H1 (cell line): ENCODE measurements around the gene TMPRSS9. TPM values are rescaled to one million over a fixed set of nuclear protein-coding genes. Genes with fewer than 3 reads are reported as not detected.

ENCODE experiments used
- CTCF ChIA-PET: fragments of 300-600 bp; sonication (Branson Sonifier 250); formaldehyde crosslinking; loops from one replicate; lab custom pipeline; 2021; ENCODE audit not compliant: partially characterized antibody; lab: Charles Lee
- POLR2A ChIA-PET: fragments of 300-600 bp; sonication (Branson Sonifier 250); formaldehyde crosslinking; loops from one replicate; lab custom pipeline; 2021; ENCODE audit warnings: inconsistent platforms; ENCODE audit not compliant: partially characterized antibody; lab: Charles Lee
- DNase-seq, 2 experiments: peaks; one replicate each; pipeline versions ENCODE4 v3.0.0 to v3.0.0-alpha.2; 2010 to 2022; ENCODE audit warnings: low spot score in 2 of 2, low read depth in 1 of 2, mixed read lengths in 1 of 2
- FAIRE-seq: peaks from 2 replicates; lab custom pipeline; 2011; peaks lifted over from hg19 to GRCh38; lab: Jason Lieb, UNC
- H2AFZ ChIP-seq: 2 replicates; pipeline ENCODE4 v1.8.1; 2012; ENCODE audit warnings: low read length, inconsistent platforms
- H2AK5ac ChIP-seq: 2 replicates; pipeline ENCODE4 v1.6.1; 2013; ENCODE audit warnings: low read depth, low read length
- H2BK120ac ChIP-seq: replicated peaks from 2 replicates; pipeline ENCODE3; 2013; ENCODE audit warnings: low read depth, low read length, inconsistent platforms
- H2BK12ac ChIP-seq: 2 replicates; pipeline ENCODE4 v1.6.1; 2013; ENCODE audit warnings: low read depth, low read length
- H2BK15ac ChIP-seq: 2 replicates; pipeline ENCODE4 v1.6.1; 2013; ENCODE audit warnings: low read length
- H2BK20ac ChIP-seq: 2 replicates; pipeline ENCODE4 v1.6.1; 2013; ENCODE audit warnings: low read length
- H2BK5ac ChIP-seq: 2 replicates; pipeline ENCODE4 v1.6.1; 2013; ENCODE audit warnings: low read depth, low read length
- H3K14ac ChIP-seq: 2 replicates; pipeline ENCODE4 v1.6.1; 2013; ENCODE audit warnings: inconsistent platforms; ENCODE audit not compliant: insufficient read length
- H3K18ac ChIP-seq: 2 replicates; pipeline ENCODE4 v1.6.1; 2013; ENCODE audit warnings: low read length; ENCODE audit errors: extremely low read depth
- H3K23ac ChIP-seq: 2 replicates; pipeline ENCODE4 v1.6.1; 2013; ENCODE audit warnings: inconsistent platforms; ENCODE audit not compliant: insufficient read length
- H3K23me2 ChIP-seq: 2 replicates; pipeline ENCODE4 v1.6.1; 2013; ENCODE audit warnings: low read depth, low read length
- H3K27ac ChIP-seq: 2 replicates; pipeline ENCODE4 v1.6.1; 2011; ENCODE audit warnings: low read depth, low read length, inconsistent platforms
- H3K27me3 ChIP-seq, 4 experiments: replicated peaks in 1 of 4; 1 replicate in 1 of 4; 2 replicates in 3 of 4; pipeline versions ENCODE4 v1.6.1 to v1.8.1; 2011 to 2013; ENCODE audit warnings: low read length in 3 of 4, mild to moderate bottlenecking in 3 of 4, inconsistent platforms in 2 of 4, mixed read lengths in 2 of 4, moderate library complexity in 1 of 4; ENCODE audit not compliant: control insufficient read depth in 3 of 4, insufficient read depth in 3 of 4; ENCODE audit errors: extremely low read depth in 1 of 4
- H3K36me3 ChIP-seq, 4 experiments: 2 replicates each; pipeline versions ENCODE4 v1.6.1 to v1.8.1; 2011 to 2013; ENCODE audit warnings: mild to moderate bottlenecking in 4 of 4, low read length in 3 of 4, moderate library complexity in 2 of 4, control low read depth in 1 of 4, inconsistent platforms in 1 of 4; ENCODE audit not compliant: insufficient read depth in 4 of 4, control insufficient read depth in 2 of 4
- H3K4ac ChIP-seq: replicated peaks from 2 replicates; pipeline ENCODE3; 2013; ENCODE audit warnings: low read length, low read depth, mixed read lengths, inconsistent platforms; ENCODE audit not compliant: insufficient read length
- H3K4me1 ChIP-seq, 4 experiments: replicated peaks in 1 of 4; 1 replicate in 1 of 4; 2 replicates in 3 of 4; pipeline versions ENCODE4 v1.6.1 to v1.8.1; 2011 to 2013; ENCODE audit warnings: low read length in 3 of 4, inconsistent platforms in 2 of 4, mixed read lengths in 1 of 4; ENCODE audit not compliant: insufficient read depth in 4 of 4, control insufficient read depth in 3 of 4
- H3K4me2 ChIP-seq, 2 experiments: 2 replicates each; pipeline versions ENCODE4 v1.6.1 to v1.8.1; 2011 to 2013; ENCODE audit warnings: low read depth in 2 of 2, low read length in 2 of 2, control low read depth in 1 of 2, inconsistent platforms in 1 of 2, mild to moderate bottlenecking in 1 of 2; ENCODE audit not compliant: insufficient read depth in 1 of 2
- H3K4me3 ChIP-seq, 4 experiments: fragments of 200-600, 300-600 bp in 1 of 4; sonication (generic), shearing (Covaris generic), sonication (Bioruptor Twin) in 1 of 4; 2 replicates each; pipeline versions ENCODE4 v1.5.1 to v1.8.1; 2011 to 2016; ENCODE audit warnings: low read length in 4 of 4, low read depth in 3 of 4, control low read depth in 2 of 4, inconsistent platforms in 2 of 4, mild to moderate bottlenecking in 2 of 4, mixed read lengths in 1 of 4, moderate library complexity in 1 of 4; ENCODE audit not compliant: insufficient read depth in 2 of 4; ENCODE audit errors: extremely low read depth in 1 of 4
- H3K56ac ChIP-seq: replicated peaks from 2 replicates; pipeline ENCODE3; 2013; ENCODE audit warnings: low read depth, mild to moderate bottlenecking, mixed read lengths, low read length, inconsistent platforms; ENCODE audit not compliant: insufficient read length
- H3K79me1 ChIP-seq: 2 replicates; pipeline ENCODE4 v1.6.1; 2013; ENCODE audit warnings: low read depth, low read length, control low read depth
- H3K79me2 ChIP-seq, 2 experiments: 2 replicates each; pipeline versions ENCODE4 v1.6.1 to v1.8.1; 2012 to 2013; ENCODE audit warnings: low read length in 2 of 2, mild to moderate bottlenecking in 2 of 2, inconsistent platforms in 1 of 2; ENCODE audit not compliant: insufficient read depth in 2 of 2, control insufficient read depth in 1 of 2
- H3K9ac ChIP-seq, 4 experiments: replicated peaks in 1 of 4; 1 replicate in 1 of 4; 2 replicates in 3 of 4; pipeline versions ENCODE4 v1.6.1 to v1.8.1; 2011 to 2013; ENCODE audit warnings: low read depth in 3 of 4, low read length in 3 of 4, control low read depth in 2 of 4, mild to moderate bottlenecking in 2 of 4, moderate library complexity in 2 of 4, inconsistent platforms in 1 of 4; ENCODE audit errors: extremely low read depth in 1 of 4
- H3K9me3 ChIP-seq, 2 experiments: 2 replicates each; pipeline versions ENCODE4 v1.6.1 to v1.8.1; 2012 to 2013; ENCODE audit warnings: mild to moderate bottlenecking in 2 of 2, moderate library complexity in 2 of 2, control low read depth in 1 of 2, inconsistent platforms in 1 of 2, low read depth in 1 of 2, low read length in 1 of 2, mixed read lengths in 1 of 2; ENCODE audit not compliant: insufficient read depth in 2 of 2
- H4K20me1 ChIP-seq, 2 experiments: replicated peaks in 1 of 2; 2 replicates each; pipeline versions ENCODE3 to v1.8.1; 2011 to 2013; ENCODE audit warnings: inconsistent platforms in 2 of 2, low read length in 2 of 2, mild to moderate bottlenecking in 1 of 2; ENCODE audit not compliant: insufficient read depth in 2 of 2, control insufficient read depth in 1 of 2
- H4K5ac ChIP-seq: 2 replicates; pipeline ENCODE4 v1.6.1; 2013; ENCODE audit warnings: low read length, low read depth, mixed read lengths, inconsistent platforms; ENCODE audit not compliant: insufficient read length
- H4K8ac ChIP-seq: 2 replicates; pipeline ENCODE4 v1.8.0; 2013; ENCODE audit warnings: mild to moderate bottlenecking, moderate library complexity, low read length, inconsistent platforms; ENCODE audit not compliant: insufficient read depth; ENCODE audit errors: extremely low read depth
- H4K91ac ChIP-seq: replicated peaks from 2 replicates; pipeline ENCODE3; 2013; ENCODE audit warnings: low read length, mixed read lengths, inconsistent platforms; ENCODE audit not compliant: insufficient read length
- SP1 ChIP-seq: IDR thresholded peaks from 2 replicates; pipeline ENCODE4 v1.6.1; 2011; ENCODE audit warnings: low read depth, low read length
- SUZ12 ChIP-seq: fragments of 200-600 bp; sonication (generic); IDR thresholded peaks from 2 replicates; pipeline ENCODE4 v1.6.1; 2012; ENCODE audit warnings: mild to moderate bottlenecking, inconsistent platforms, low read length, moderate library complexity, mixed read lengths
- TAF7 ChIP-seq: optimal IDR thresholded peaks from 2 replicates; pipeline ENCODE3; 2011; ENCODE audit warnings: low read depth, mild to moderate bottlenecking, inconsistent platforms, low read length, moderate library complexity, borderline replicate concordance
- WGBS, 2 experiments: shearing (Covaris generic) in 1 of 2; methylation state at CpG; one replicate each; pipeline versions ENCODE4 v1.1.6 to v1.1.7; 2013 to 2015; ENCODE audit warnings: low lambda C conversion rate in 2 of 2, mixed read lengths in 2 of 2, inconsistent platforms in 1 of 2, low coverage in 1 of 2, missing lambda C conversion rate in 1 of 2; ENCODE audit not compliant: insufficient replicate concordance in 2 of 2, insufficient coverage in 1 of 2, insufficient read length in 1 of 2; ENCODE audit errors: extremely low coverage in 1 of 2, missing lambda C conversion rate in 1 of 2; 5-methylcytosine and 5-hydroxymethylcytosine counted together
- polyA plus RNA-seq, 7 experiments: library from polyadenylated mRNA; depleted of rRNA in 3 of 7; stranded (reverse) in 5 of 7; unstranded in 2 of 7; fragments of >200 nt in 5 of 7; fragments of 200-250 nt in 2 of 7; gene quantifications; 1 replicate in 5 of 7; 2 replicates in 1 of 7; 4 replicates in 1 of 7; pipeline versions ENCODE4 v1.2.1 to v1.2.3, GENCODE V29; 2011 to 2013; ENCODE audit warnings: missing spikeins in 2 of 7, mixed read lengths in 2 of 7
- total RNA-seq: library from RNA; stranded (reverse); fragmentation: NEBNext Ultra II Directional; extraction: Animal tissue kit (Norgen Biotek cat#: 25700); gene quantifications from 2 replicates; pipeline ENCODE4 v1.2.1, GENCODE V29; 2021

The TMPRSS9 gene
- total and polyA plus RNA-seq, 2 of the 8 experiments (the other 6 are each of a cell fraction or from before 2014, with no cell fraction given), result 0.15 to 0.19 TPM

DNA sequence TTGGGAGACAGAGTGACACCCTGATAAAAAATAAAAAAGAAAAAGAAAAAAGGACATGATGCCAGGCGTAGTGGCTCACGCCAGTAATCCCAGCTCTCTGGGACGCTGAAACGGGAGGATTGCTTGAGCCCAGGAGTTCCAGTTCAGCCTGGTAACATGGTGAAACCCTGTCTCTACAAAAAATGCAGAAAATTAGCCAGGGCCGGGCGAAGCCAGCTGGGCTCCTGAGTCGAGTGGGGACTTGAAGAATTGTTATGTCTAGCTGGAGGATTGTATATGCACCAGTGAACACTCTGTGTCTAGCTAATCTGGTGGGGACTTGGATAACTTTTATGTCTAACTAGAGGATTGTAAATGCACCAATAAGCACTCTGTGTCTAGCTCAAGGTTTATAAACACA is 32.3 kb downstream of the TMPRSS9 start:
- H2BK12ac ChIP-seq, result no peak overlapping the region
- no peak overlapping the region for H2BK120ac ChIP-seq
- H3K23me2 ChIP-seq, result no peaks in the 10 kb centered on the region
- POLR2A ChIA-PET, result interaction anchor here (1.1 to 2.7 kb wide), 2 partner anchors 31 to 117 kb away, joined by 4 to 6 read pairs; no protein-coding TSS in a partner anchor
- H2BK5ac ChIP-seq, result no peak overlapping the region
- WGBS, 2 experiments, result 67% methylated on average over 7 of the region's 7 CpGs; no CpG with 5 or more reads in 1 of the 2 experiments
- H3K27me3 ChIP-seq, result no peaks in the 10 kb centered on the region; a peak in 1 of 7 replicates
- no peak overlapping the region for H3K27ac ChIP-seq
- no peaks in the 10 kb centered on the region for H4K20me1 ChIP-seq
- no peak overlapping the region; the same call in 1 of the 2 replicates for H4K8ac ChIP-seq
- H4K91ac ChIP-seq, result no peak overlapping the region
- H3K4me2 ChIP-seq, result no peak overlapping the region
- no peak overlapping the region for H3K4ac ChIP-seq
- H3K79me1 ChIP-seq, result no peaks in the 10 kb centered on the region
- H3K23ac ChIP-seq, result no peak overlapping the region
- no peak overlapping the region for H3K56ac ChIP-seq
- no peak overlapping the region for H3K18ac ChIP-seq
- H4K5ac ChIP-seq, result no peak overlapping the region
- H2BK20ac ChIP-seq, result no peak overlapping the region
- no peak overlapping the region for H2AK5ac ChIP-seq
- no peak overlapping the region for H2BK15ac ChIP-seq
- TF ChIP-seq TAF7 (no peak), SP1 (no peak), SUZ12 (no peak)
- DNase-seq, result no peak
- no peak overlapping the region for H3K9ac ChIP-seq
- CTCF ChIA-PET, result interaction anchor here (0.9 to 3.6 kb wide), 22 partner anchors 11 to 358 kb away, joined by 3 to 29 read pairs (median 4); partner anchors contain the start of gene LSM7
- H2AFZ ChIP-seq, result no peak overlapping the region
- no peaks in the 10 kb centered on the region for H3K9me3 ChIP-seq
- FAIRE-seq, result no peak
- no peak overlapping the region for H3K4me3 ChIP-seq
- H3K4me1 ChIP-seq, result no peaks in the 10 kb centered on the region
- H3K36me3 ChIP-seq, result no peaks in the 10 kb centered on the region
- no peaks in the 10 kb centered on the region for H3K79me2 ChIP-seq
- H3K14ac ChIP-seq, result no peak overlapping the region
